Endodermal cell (in vitro differentiated cells): ENCODE measurements around the gene CLEC19A. TPM values are rescaled to one million over a fixed set of nuclear protein-coding genes. Genes with fewer than 3 reads are reported as not detected.
A peak's percentile ranks its signal among the peaks of the same experiment; 100 is the strongest.

ENCODE experiments used
- DNase-seq: peaks from one replicate; pipeline ENCODE4 v3.0.0-alpha.2; 2017
- H3K27ac ChIP-seq: 2 replicates; pipeline ENCODE4 v1.5.1; 2013; ENCODE audit warnings: mild to moderate bottlenecking, low read depth, low read length, moderate library complexity
- H3K27me3 ChIP-seq: 2 replicates; pipeline ENCODE4 v1.6.1; 2013; ENCODE audit warnings: mild to moderate bottlenecking, low read length, moderate library complexity; ENCODE audit not compliant: insufficient read depth, control insufficient read depth, poor library complexity, severe bottlenecking
- H3K36me3 ChIP-seq: 2 replicates; pipeline ENCODE4 v1.7.0; 2013; ENCODE audit warnings: mild to moderate bottlenecking, low read length, moderate library complexity; ENCODE audit not compliant: control insufficient read depth, insufficient read depth
- H3K4me1 ChIP-seq: one replicate; pipeline ENCODE4 v1.7.0; 2013; ENCODE audit warnings: low read length; ENCODE audit not compliant: control insufficient read depth, insufficient read depth
- H3K4me3 ChIP-seq: 2 replicates; pipeline ENCODE4 v1.5.1; 2013; ENCODE audit warnings: mild to moderate bottlenecking, low read length, moderate library complexity
- H3K9ac ChIP-seq: 2 replicates; pipeline ENCODE4 v1.6.1; 2013; ENCODE audit warnings: mild to moderate bottlenecking, low read length, moderate library complexity; ENCODE audit not compliant: poor library complexity, severe bottlenecking; ENCODE audit errors: extremely low read depth
- H3K9me3 ChIP-seq: 2 replicates; pipeline ENCODE4 v1.6.1; 2013; ENCODE audit warnings: mild to moderate bottlenecking, low read length, moderate library complexity; ENCODE audit not compliant: control insufficient read depth
- H3K27ac Mint-ChIP-seq: 2 replicates; pipeline ENCODE4 v1.8.0; 2020; ENCODE audit warnings: mixed read lengths
- H3K27me3 Mint-ChIP-seq: 2 replicates; pipeline ENCODE4 v1.8.0; 2021; ENCODE audit warnings: mild to moderate bottlenecking, mixed read lengths; ENCODE audit not compliant: insufficient read depth
- H3K36me3 Mint-ChIP-seq: 2 replicates; pipeline ENCODE4 v1.8.0; 2020; ENCODE audit warnings: low read depth, mixed read lengths
- H3K4me1 Mint-ChIP-seq: 2 replicates; pipeline ENCODE4 v1.8.0; 2020; ENCODE audit warnings: mixed read lengths
- H3K4me3 Mint-ChIP-seq: 2 replicates; pipeline ENCODE4 v1.8.0; 2020; ENCODE audit warnings: mild to moderate bottlenecking, moderate library complexity, mixed read lengths
- H3K9me3 Mint-ChIP-seq: 2 replicates; pipeline ENCODE4 v1.8.0; 2020; ENCODE audit warnings: mild to moderate bottlenecking, mixed read lengths
- WGBS, 2 experiments: methylation state at CpG; one replicate each; pipeline versions ENCODE4 v1.1.5 to v1.1.7; 2013; ENCODE audit warnings: missing lambda C conversion rate in 2 of 2, mixed read lengths in 1 of 2; ENCODE audit not compliant: insufficient coverage in 1 of 2, insufficient read length in 1 of 2; 5-methylcytosine and 5-hydroxymethylcytosine counted together
- total RNA-seq, 2 donors: library from RNA; stranded (reverse); fragmentation: NEBNext Ultra II Directional in 1 of 2; extraction: Animal tissue kit (Norgen Biotek cat#: 25700) in 1 of 2; gene quantifications; 2 replicates in 1 of 2; 3 replicates in 1 of 2; pipeline ENCODE4 v1.2.1, GENCODE V29; 2021
- TF ChIP-seq, protein P1 (sequence below): fragments of 200-600 bp; sonication (generic); conservative IDR thresholded peaks from 2 replicates; pipeline ENCODE4 v1.5.0; 2021; ENCODE audit warnings: antibody characterized with exemption, mild to moderate bottlenecking

The CLEC19A gene
- total RNA-seq, 2 donors from 2014 or later, result 1.6 to 1.9 TPM

DNA sequence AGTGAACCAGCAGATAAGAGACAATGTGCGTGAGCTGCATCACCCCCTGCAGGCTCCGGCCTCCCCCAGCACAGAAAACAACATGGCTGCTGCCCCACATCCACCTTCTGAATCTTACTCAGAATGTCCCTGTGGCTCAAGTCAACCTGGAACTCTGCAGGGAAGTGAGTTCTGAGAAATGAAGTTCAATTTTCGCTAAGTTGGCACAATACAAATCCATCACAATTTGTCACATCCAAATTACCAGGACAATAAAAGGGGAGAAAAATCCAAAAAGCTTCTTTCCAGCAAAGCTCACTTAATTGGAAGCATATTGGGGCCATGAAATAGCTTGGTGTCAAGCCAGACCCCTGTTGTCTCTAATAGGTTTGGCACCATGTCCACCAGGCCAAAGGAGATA lies 38.1 kb downstream of the CLEC19A start:
- Histone ChIP-seq H3K27ac (no peak overlapping the region), H3K9me3 (peaks cover 5% of the 10 kb centered on the region), H3K4me1 (no peaks in the 10 kb centered on the region), H3K4me3 (peak overlapping the region; percentile 26), H3K27me3 (no peaks in the 10 kb centered on the region), H3K36me3 (no peaks in the 10 kb centered on the region), H3K9ac (peak overlapping the region; percentile 11)
- Mint-ChIP-seq H3K4me1 (peaks cover 12% of the 10 kb centered on the region), H3K27ac (no peak overlapping the region), H3K9me3 (peaks cover 10% of the 10 kb centered on the region), H3K27me3 (peaks cover 2% of the 10 kb centered on the region), H3K36me3 (no peaks in the 10 kb centered on the region), H3K4me3 (no peak overlapping the region)
- TF ChIP-seq, protein P1, sequence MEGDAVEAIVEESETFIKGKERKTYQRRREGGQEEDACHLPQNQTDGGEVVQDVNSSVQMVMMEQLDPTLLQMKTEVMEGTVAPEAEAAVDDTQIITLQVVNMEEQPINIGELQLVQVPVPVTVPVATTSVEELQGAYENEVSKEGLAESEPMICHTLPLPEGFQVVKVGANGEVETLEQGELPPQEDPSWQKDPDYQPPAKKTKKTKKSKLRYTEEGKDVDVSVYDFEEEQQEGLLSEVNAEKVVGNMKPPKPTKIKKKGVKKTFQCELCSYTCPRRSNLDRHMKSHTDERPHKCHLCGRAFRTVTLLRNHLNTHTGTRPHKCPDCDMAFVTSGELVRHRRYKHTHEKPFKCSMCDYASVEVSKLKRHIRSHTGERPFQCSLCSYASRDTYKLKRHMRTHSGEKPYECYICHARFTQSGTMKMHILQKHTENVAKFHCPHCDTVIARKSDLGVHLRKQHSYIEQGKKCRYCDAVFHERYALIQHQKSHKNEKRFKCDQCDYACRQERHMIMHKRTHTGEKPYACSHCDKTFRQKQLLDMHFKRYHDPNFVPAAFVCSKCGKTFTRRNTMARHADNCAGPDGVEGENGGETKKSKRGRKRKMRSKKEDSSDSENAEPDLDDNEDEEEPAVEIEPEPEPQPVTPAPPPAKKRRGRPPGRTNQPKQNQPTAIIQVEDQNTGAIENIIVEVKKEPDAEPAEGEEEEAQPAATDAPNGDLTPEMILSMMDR, result no peak
- WGBS, 2 experiments, result 65% methylated on average over 3 of the region's 3 CpGs; no CpG with 5 or more reads in 1 of the 2 experiments
- no peak for DNase-seq

DNA sequence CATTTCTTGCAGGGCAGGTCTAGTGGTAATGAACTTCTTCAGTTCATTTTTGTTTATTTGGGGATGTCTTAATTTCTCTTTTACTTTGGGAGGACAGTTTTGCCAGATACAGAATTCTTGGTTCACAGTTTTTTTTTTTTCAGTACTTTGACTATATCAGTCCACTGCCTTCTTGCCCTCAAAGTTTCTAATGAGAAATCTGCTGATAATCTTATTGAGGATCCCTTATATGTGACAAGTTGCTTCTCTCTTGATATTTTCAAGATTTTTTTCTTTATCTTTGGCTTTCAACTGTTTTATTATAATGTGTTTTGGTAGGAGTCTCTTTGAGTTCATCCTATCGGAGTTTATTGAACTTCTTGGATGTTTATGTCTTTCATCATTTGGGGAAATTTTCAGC lies 42.8 kb downstream of the CLEC19A start:
- Histone ChIP-seq H3K9me3 (peaks cover 12% of the 10 kb centered on the region), H3K9ac (no peak overlapping the region), H3K36me3 (no peaks in the 10 kb centered on the region), H3K27me3 (no peaks in the 10 kb centered on the region), H3K4me3 (no peak overlapping the region), H3K4me1 (no peaks in the 10 kb centered on the region), H3K27ac (no peak overlapping the region)
- Mint-ChIP-seq H3K9me3 (peaks cover 10% of the 10 kb centered on the region), H3K27me3 (no peaks in the 10 kb centered on the region), H3K36me3 (no peaks in the 10 kb centered on the region), H3K4me3 (no peak overlapping the region), H3K4me1 (peaks cover 8% of the 10 kb centered on the region), H3K27ac (no peak overlapping the region)
- no peak for DNase-seq
- 100% methylated on average over 1 of the region's 1 CpG; no CpG with 5 or more reads in 1 of the 2 experiments for WGBS, 2 experiments
- TF ChIP-seq, protein P1, result no peak

DNA sequence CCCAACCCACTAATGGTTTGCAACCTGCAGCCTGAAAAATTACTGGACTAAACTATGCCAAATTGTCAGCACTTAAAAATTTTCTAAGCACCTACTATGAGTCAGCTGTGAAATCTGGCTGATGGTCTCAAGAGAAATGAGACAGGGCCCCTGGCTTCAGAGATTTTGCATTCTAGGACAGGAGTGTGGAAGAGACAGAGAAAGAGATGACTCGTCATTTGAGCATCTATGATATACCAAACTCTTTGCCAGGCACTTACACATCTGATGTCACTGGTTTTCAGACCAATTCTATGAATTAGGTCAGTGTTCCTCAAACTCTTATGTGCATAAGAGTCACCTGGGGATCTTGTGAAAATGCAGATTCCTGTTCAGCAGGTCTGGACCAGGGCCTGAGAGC lies 44.4 kb downstream of the CLEC19A start:
- 85 to 100% methylated on average over 1 of the region's 1 CpG for WGBS, 2 experiments
- TF ChIP-seq, protein P1, result no peak
- DNase-seq, result no peak
- Mint-ChIP-seq H3K9me3 (peaks cover 10% of the 10 kb centered on the region), H3K4me3 (no peak overlapping the region), H3K27me3 (peaks cover 2% of the 10 kb centered on the region), H3K27ac (no peak overlapping the region), H3K4me1 (no peaks in the 10 kb centered on the region), H3K36me3 (no peaks in the 10 kb centered on the region)
- Histone ChIP-seq H3K4me1 (no peaks in the 10 kb centered on the region), H3K27me3 (no peaks in the 10 kb centered on the region), H3K9ac (no peak overlapping the region), H3K9me3 (peaks cover 12% of the 10 kb centered on the region), H3K36me3 (no peaks in the 10 kb centered on the region), H3K4me3 (no peak overlapping the region), H3K27ac (no peak overlapping the region)
